NCI-H460 (cell line): ENCODE results near the gene ALKBH7. TPM values are rescaled to one million over a fixed set of nuclear protein-coding genes. Genes with fewer than 3 reads are reported as not detected.

Source experiments
- DNase-seq: peaks from one replicate; pipeline ENCODE4 v3.0.0-alpha.2; 2016; ENCODE audit warnings: low read depth; ENCODE audit errors: extremely low read depth
- total RNA-seq: library from RNA; depleted of rRNA; stranded (reverse); fragments of >200 nt; shearing (Covaris generic); gene quantifications from 2 replicates; pipeline ENCODE4 v1.2.3, GENCODE V29; 2014

Gene ALKBH7
- total RNA-seq, 1 experiment from 2014 or later: 18.4 TPM

DNA sequence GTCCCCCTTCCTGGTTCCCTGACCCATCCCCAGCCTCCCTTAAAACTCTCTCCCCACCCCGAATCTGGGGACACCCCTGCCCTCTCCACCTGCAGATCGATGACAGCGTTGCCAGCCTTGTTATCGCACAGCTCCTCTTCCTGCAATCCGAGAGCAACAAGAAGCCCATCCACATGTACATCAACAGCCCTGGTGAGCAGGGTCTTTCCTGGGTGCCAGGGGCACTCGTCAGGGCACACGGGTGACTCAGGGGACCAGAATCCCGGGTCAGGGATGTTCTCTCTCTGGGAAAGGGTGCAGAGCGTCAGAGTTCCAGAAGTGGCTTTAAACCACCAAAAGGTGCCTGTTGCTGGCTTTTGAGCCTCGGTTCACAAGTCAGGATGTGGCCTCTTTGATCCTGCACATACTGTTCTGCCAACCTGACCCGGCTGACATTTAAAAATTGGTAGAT is 10.2 kb upstream of the ALKBH7 start:
- no peak for DNase-seq

- DNase-seq: no peak
Observed at GRCh38 chr19:6364353-6364752, 8.2 kb upstream of the ALKBH7 start.

- DNase-seq: peak; percentile 94
Observed at GRCh38 chr19:6373096-6373812, 660 bp downstream of the ALKBH7 start.

DNA sequence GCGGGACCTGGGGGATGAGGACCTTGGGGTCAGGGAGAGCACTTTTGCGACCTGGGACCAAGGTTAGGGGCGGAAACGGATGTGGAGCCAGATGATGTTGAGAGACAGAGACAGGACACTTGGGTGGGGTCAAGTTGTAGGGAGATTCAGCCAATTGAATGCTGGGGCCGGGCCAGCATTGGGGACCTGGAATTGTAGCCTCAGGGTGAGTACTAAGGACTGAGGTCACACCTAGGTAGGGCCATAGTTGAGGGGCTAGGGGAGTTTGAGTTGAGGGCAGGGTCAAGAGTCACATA is 1.2 kb downstream of the ALKBH7 start:
- DNase-seq: no peak

DNA sequence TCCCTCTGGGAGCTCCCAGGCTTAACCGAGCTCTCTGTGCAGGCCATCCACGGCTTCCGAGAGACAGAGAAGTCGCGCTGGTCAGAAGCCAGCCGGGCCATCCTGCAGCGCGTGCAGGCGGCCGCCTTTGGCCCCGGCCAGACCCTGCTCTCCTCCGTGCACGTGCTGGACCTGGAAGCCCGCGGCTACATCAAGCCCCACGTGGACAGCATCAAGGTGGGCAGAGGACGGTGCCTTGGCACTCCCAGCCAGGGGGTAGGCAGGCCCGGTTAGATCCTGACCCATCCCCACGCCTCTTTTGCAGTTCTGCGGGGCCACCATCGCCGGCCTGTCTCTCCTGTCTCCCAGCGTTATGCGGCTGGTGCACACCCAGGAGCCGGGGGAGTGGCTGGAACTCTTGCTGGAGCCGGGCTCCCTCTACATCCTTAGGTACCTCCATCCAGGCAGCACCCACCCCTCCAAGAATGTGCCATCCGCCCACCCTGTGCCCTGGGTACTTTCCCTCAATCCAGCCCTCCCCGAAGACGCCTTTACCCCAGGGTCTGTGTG is 1.6 kb downstream of the ALKBH7 start:
- DNase-seq: no peak

DNA sequence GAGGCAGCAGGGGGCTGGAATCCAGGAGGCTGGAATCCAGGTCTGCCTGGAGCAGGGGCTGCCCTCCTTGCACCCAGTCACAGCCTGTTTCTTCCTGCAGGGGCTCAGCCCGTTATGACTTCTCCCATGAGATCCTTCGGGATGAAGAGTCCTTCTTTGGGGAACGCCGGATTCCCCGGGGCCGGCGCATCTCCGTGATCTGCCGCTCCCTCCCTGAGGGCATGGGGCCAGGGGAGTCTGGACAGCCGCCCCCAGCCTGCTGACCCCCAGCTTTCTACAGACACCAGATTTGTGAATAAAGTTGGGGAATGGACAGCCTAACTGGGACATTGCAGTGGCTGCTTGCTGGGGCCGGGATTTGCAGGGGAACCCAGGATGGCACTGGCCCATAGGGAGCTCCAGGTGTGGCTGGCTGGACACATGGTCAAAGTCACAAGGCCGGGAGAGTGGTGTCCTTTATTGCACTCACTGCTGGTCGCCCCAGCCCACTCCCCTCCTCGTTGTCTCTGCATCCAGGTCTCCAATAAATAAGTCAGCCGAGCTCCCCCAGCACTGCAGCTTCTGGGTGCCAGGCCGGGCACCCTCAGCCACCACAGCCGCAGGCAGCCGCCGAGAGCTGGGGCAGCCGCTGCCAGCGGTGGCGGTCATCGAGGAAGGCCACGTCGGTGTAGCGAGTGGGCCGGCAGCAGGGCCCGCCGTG is 2.3 kb downstream of the ALKBH7 start:
- DNase-seq: no peak

- DNase-seq: no peak
Observed at GRCh38 chr19:6375411-6376010, 2.9 kb downstream of the ALKBH7 start, which contains the start of gene PSPN. TSS of gene PSPN (minus strand) at chr19:6375933. CDS start at chr19:6375849, 84 bp downstream.

DNA sequence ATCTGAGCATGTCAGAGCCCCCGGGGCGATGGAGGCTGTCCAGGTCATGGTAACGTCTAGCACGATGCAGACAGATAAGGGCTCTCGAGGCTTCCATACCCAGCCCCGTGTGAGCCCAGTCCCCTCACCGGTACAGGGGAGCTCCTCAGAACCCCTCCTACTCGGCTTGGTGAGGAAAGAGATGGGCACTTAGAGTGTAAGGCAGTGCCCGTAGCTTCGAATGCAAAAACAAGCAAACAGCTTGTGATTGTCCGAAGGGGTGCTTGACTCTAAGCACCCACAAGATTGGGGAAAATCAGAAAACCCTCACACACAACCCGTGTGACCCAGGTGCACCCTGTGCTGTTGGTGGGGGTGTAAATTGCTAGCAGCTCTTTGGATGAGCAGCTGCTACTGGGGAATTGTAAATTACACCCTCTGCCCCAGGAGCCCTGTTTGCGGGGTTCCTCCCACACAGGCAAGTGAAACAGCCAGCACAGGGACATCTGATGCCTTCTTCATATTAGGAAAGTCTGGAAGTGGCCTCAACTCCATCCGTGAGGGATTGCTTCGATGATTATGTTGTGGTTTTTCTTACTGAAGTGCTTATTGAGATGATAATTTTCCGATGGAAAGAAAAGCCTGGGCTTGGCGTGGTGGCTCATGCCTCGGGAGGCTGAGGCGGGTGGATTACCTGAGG is 4.1 kb downstream of the ALKBH7 start:
- DNase-seq: no peak

DNA sequence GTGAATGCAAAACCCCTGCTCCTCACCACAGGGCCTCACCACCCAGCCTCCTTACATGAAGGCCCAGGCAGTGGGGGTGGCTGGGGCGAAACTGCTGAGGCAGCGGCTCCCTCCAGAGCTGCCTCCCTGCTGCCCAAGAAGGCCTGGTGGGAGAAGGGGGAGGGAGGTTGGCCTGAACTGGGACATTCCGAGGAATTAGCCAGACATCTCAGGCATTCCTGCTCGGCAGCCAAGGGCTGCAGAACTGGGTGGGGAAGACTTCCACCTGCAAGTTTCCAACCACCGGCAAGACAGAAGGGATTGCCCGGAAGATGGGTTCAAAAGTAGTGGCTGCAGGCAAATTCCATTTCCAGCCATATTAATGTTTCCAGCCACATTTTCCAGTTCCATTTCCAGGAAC is 5.4 kb downstream of the ALKBH7 start:
- DNase-seq: no peak

- no peak for DNase-seq
Observed at GRCh38 chr19:6378486-6378885, 5.9 kb downstream of the ALKBH7 start.

DNA sequence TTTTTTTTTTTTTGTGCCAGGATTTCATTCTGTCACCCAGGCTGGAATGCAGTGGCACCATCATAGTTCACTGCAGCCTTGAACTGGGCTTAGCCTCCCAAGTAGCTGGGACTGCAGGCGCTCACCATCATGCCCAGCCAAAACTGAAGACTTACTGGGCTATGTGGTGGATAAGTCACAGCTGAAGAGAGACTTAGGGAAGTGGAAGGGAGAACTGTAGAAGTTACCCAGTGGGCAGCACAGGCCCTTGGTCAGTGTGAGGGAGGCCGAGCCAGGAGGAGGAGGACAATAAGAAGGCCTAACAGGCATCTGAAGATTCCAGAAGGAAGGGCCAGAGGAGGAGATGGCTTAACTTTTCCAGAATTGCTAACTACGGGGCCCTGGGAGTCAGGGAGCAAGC is 7.2 kb downstream of the ALKBH7 start:
- no peak for DNase-seq

DNA sequence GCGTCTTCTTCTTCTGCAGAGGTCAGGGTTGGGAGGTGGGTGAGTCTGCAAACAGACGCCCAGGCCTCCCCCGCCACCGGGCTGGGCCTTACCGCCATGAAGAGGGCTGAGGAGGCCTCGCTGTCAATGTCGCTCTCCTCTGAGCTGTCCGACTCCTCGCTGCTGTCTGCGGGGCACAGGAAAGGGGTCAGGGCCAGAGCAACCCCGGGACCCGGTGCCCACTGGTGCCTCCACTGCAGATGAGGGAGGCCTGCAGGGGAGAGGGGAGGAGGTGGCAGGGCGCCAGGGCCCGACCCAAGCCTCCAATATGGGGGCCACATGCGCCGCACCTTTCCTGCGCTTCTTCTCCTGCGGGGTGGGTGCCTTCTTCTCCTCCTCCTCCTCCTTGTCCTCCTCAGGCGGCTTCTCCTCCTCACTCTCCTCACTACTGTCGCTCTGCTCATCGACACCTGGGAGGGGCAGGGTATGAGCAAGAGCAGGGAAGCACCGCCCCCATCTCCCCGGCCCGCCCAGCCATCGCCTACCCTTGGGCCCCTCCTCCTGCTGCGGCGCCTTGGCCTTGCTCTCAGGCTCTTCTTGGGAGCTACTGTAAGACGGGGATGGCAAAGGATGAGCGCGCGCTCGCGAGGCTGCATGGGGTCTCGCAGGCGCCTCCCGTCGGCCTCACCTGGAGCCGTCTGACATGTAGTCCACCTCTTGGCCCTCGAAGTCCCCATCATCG is 8.6 kb downstream of the ALKBH7 start:
- DNase-seq: no peak

GRCh38 chr19:6383188-6383587 is 10.6 kb downstream of the ALKBH7 start:
- no peak for DNase-seq

DNA sequence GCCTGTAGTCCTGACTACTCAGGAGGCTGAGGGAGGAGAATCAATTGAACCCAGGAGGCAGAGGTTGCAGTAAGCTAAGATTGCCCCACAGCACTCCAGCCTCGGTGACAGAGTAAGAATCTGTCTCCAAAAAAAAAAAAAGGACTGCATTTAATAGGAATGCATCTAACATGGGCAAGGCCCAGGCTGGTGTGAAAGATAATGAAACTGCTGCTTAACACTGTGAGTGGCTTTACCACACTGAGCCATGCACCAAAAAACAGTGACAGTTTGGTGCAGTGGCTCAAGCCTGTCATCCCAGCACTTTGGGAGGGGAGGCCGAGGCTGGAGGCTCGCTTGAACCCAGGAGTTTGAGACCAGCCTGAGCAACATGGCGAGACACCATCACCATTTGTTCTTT is 11.8 kb downstream of the ALKBH7 start:
- DNase-seq: no peak

DNA sequence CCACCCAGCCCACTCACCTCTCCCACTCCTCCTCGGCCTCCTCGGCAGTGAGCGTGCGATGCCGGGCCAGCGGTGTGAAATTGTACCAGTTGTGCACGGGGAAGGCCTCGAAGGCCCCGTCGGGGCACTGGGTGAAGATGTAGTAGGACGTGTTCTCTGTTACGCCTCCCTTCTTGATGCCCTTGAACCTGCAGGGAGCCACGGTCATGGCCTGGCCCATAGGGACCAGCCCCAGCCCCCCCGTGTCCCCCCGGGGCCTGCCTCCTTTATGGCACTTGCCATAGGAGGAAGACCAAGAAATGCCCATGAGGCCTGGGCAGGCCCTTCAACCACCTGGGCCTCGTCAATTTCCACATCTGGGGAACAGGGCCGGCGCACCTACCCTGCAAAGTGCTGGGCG is 14.8 kb downstream of the ALKBH7 start:
- DNase-seq: no peak

DNA sequence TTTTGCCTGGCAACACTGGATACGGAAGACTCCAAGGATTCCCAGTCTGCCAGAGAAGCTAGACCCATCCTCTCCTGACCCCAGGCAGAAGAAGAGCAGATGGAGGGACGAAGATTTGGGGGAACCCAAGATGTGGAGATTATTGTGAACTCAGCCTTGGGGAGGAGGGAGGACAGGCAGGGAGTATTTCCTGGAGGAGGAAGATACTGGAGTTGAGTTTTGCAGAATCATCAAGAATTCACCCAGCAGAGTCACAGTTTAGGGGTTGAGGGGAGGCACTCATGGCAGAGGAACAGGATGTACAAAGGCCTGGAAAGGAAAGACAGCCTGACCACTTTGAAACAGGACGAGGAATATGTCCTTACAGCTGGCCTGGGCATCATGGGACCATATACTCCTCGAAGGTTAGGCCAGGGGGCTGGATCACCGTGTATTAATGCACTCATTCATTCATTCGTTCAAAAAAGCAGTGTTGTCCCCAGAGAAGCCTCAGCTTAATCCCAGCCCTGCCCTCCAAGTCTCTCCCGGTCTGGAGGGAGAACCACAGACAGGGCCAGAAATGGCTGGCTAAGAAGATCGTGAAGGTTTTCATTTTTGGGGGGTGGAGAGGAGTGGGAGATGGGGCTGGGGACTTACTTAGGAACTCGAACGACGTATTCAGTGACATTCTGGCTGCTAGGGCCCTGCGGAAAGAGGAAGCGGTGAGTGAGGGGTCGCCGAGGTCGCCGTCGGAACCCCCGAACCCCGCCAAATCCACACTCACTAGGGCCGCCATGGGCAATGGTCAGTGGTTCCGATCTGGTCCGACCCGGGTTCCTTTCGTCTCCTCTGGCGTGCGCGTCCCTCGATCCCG is 19.9 kb downstream of the ALKBH7 start:
- no peak for DNase-seq

DNA sequence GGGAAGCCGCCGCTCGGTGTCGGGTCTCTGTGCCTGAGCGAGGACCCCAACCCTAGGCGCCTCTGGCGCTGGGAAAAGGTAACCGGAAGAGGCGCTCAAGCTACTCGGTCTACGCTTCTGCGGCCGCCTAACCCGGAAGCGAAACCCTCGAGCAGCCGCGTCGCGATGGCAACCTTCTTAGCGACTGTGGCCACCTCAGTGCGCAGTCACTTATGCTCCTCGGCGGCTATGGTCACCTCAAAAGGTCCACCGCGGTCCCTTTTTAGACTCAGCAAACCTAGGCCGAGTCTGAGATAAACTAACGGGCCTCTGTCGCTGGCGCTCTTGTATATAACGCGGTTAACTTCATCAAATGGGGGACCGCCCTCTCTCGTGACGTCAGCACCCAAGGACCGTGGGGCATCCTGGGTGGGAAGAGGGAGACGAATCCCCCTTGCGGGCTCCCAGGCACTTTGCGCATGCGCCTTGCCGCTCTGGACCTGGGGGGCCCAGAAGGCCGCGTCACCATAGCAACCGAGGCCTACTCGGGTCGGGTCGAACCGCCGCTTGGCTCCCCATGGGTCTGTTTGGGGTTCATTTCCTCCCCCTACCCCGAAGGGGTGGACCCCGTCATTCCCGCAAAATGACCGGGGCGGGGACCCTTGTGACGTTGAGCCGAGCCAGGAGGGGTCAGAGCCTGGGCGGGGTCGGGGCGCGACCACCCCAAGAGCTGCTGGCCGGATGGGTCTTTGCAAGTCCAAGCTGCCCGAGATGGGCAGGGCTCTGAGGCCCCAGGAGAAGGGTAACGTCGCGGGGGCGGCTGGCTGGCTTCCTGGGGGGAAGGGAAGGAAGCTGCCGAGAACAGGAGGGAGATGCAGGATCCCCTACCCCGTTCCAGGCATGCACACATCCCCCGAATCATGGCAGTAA is 20.7 kb downstream of the ALKBH7 start, which contains the start of gene GTF2F1:
GTF2F1 (minus strand) TSS at position 91 of the 909 bp plus-strand sequence. CDS start 169 bp downstream, outside the sequence.
- peak; percentile 83 for DNase-seq

DNA sequence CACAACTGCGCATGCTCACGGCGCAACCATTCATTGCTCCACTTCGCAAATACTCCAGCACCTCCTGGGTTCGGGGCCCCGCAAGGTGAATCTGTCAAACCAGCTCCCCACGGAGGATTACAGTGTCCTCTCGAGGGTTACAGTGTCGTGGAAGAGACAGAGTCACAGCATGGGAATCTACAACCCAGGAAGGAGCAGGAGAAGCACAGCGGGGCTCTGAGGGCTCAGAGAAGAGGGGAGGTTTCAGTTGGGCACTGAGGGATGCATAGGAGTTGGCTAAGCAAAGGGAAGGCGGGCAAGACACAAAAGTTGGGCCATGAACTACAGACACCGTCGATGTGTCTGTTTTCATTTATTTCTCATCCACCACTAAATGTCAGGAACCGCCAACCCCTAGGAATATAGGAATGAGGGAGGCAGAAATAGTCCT is 21.4 kb downstream of the ALKBH7 start:
- peak; percentile 40 for DNase-seq
